K562 (cell line): Measurements from ENCODE around the gene SERAC1. TPM values are rescaled to one million over a fixed set of nuclear protein-coding genes. Genes with fewer than 3 reads are reported as not detected.

Experiments
- ATAC-seq: fragments of 200-7000 bp; cut with Tn5 transposase; 3 replicates; pipeline ENCODE4 v1.9.1; 2020; ENCODE audit warnings: moderate library complexity
- BruUV-seq: library from RNA; stranded (reverse); fragments of 400-500 nt; replicated peaks from 2 replicates; lab custom pipeline; 2021; lab: Mats Ljungman, UMichigan
- CTCF ChIA-PET: fragments of 300-600 bp; formaldehyde crosslinking; extraction: SDS; loops from one replicate; lab custom pipeline; 2021; ENCODE audit warnings: low intra/inter-chr PET ratio; lab: Yijun Ruan, JAX
- POLR2A ChIA-PET: fragments of 300-600, 350-650 bp; sonication (Branson Sonifier 250); formaldehyde crosslinking; extraction: SDS; loops from one replicate; lab custom pipeline; 2021; ENCODE audit warnings: antibody characterized with exemption, inconsistent platforms; lab: Yijun Ruan, JAX
- DNase-seq, 4 experiments: peaks; one replicate each; pipeline versions ENCODE4 v3.0.0 to v3.0.0-alpha.2; 2011 to 2018; ENCODE audit warnings: low spot score in 3 of 4, mixed read lengths in 3 of 4; ENCODE audit errors: extremely low read depth in 1 of 4
- FAIRE-seq: peaks from 2 replicates; lab custom pipeline; 2011; peaks lifted over from hg19 to GRCh38; lab: Jason Lieb, UNC
- H2AFZ ChIP-seq: 2 replicates; pipeline ENCODE4 v1.6.0; 2011; ENCODE audit warnings: low read depth, low read length, control low read depth, inconsistent platforms
- H3K27ac ChIP-seq: fragments of 200-600 bp; 3 replicates; pipeline ENCODE4 v1.8.0; 2011; ENCODE audit warnings: low read depth, mild to moderate bottlenecking, control low read depth, inconsistent platforms, low read length, moderate library complexity, mixed read lengths; ENCODE audit errors: extremely low read depth
- H3K27me3 ChIP-seq, 2 experiments: fragments of 300-600 bp in 1 of 2; 2 replicates in 1 of 2; 3 replicates in 1 of 2; pipeline versions ENCODE4 v1.6.0 to v1.8.0; 2011; ENCODE audit warnings: inconsistent platforms in 2 of 2, low read length in 2 of 2, mild to moderate bottlenecking in 1 of 2, mixed read lengths in 1 of 2, moderate library complexity in 1 of 2; ENCODE audit not compliant: control insufficient read depth in 2 of 2, insufficient read depth in 2 of 2
- H3K36me3 ChIP-seq: fragments of 300-600 bp; 3 replicates; pipeline ENCODE4 v1.8.0; 2011; ENCODE audit warnings: mild to moderate bottlenecking, low read length, inconsistent platforms; ENCODE audit not compliant: control insufficient read depth, insufficient read depth
- H3K4me1 ChIP-seq, 2 experiments: fragments of 200-600 bp in 1 of 2; replicated peaks in 1 of 2; 2 replicates in 1 of 2; 3 replicates in 1 of 2; pipeline versions ENCODE4 v1.5.1 to v1.8.0; 2011; ENCODE audit warnings: inconsistent platforms in 2 of 2, low read length in 2 of 2, mild to moderate bottlenecking in 1 of 2, mixed read lengths in 1 of 2, moderate library complexity in 1 of 2; ENCODE audit not compliant: control insufficient read depth in 2 of 2, insufficient read depth in 2 of 2
- H3K4me2 ChIP-seq: 2 replicates; pipeline ENCODE4 v1.6.1; 2011; ENCODE audit warnings: low read length, control low read depth, inconsistent platforms, mixed read lengths; ENCODE audit not compliant: insufficient read depth
- H3K4me3 ChIP-seq: fragments of 200-600 bp; sonication (generic), shearing (Covaris generic); 2 replicates; pipeline ENCODE4 v1.5.1; 2016; ENCODE audit warnings: control low read depth, inconsistent platforms
- H3K79me2 ChIP-seq: fragments of 200-600 bp; 3 replicates; pipeline ENCODE4 v1.8.0; 2011; ENCODE audit warnings: low read length, inconsistent platforms; ENCODE audit not compliant: control insufficient read depth, insufficient read depth
- H3K9ac ChIP-seq, 2 experiments: 2 replicates each; pipeline versions ENCODE4 v1.6.0 to v1.6.1; 2011; ENCODE audit warnings: low read depth in 2 of 2, low read length in 2 of 2, control low read depth in 1 of 2, inconsistent platforms in 1 of 2, mild to moderate bottlenecking in 1 of 2, mixed read lengths in 1 of 2; ENCODE audit not compliant: insufficient read depth in 1 of 2
- H3K9me1 ChIP-seq: one replicate; pipeline ENCODE4 v1.6.0; 2011; ENCODE audit warnings: inconsistent platforms, mild to moderate bottlenecking, low read length, moderate library complexity; ENCODE audit not compliant: control insufficient read depth, insufficient read depth
- H3K9me3 ChIP-seq: replicated peaks from 2 replicates; pipeline ENCODE4 v1.5.1; 2011; ENCODE audit warnings: low read depth, low read length, inconsistent platforms; ENCODE audit not compliant: control insufficient read depth, insufficient read depth
- H4K20me1 ChIP-seq: replicated peaks from 2 replicates; pipeline ENCODE4 v1.6.1; 2011; ENCODE audit warnings: low read length, inconsistent platforms, mixed read lengths; ENCODE audit not compliant: control insufficient read depth, insufficient read depth
- ADNP ChIP-seq: fragments of 200-800 bp; sonication (Bioruptor generic); IDR thresholded peaks from 2 replicates; pipeline ENCODE4 v1.6.1; 2016; ENCODE audit warnings: missing genetic modification characterization, missing compliant biosample characterization
- CREB3 ChIP-seq: fragments of 450-650 bp; conservative IDR thresholded peaks from 2 replicates; pipeline ENCODE4 v1.6.1; 2016; ENCODE audit warnings: missing genetic modification characterization, low read depth, mild to moderate bottlenecking, missing compliant biosample characterization, moderate library complexity
- DMBX1 ChIP-seq: fragments of 250-450 bp; sonication (Bioruptor Pico); IDR thresholded peaks from 2 replicates; pipeline ENCODE4 v1.8.0; 2022; ENCODE audit warnings: inconsistent platforms, mild to moderate bottlenecking, moderate library complexity, borderline replicate concordance
- ELK1 ChIP-seq: sonication (generic); formaldehyde crosslinking; IDR thresholded peaks from 2 replicates; pipeline ENCODE4 v1.8.1; 2022; ENCODE audit warnings: missing genetic modification reagents
- FOXA1 ChIP-seq: fragments of 450-650 bp; IDR thresholded peaks from 2 replicates; pipeline ENCODE4 v1.6.1; 2016; ENCODE audit warnings: mild to moderate bottlenecking, borderline replicate concordance
- HNRNPUL1 ChIP-seq: fragments of 200-400 bp; formaldehyde crosslinking; IDR thresholded peaks from 2 replicates; pipeline ENCODE4 v1.6.1; 2017; ENCODE audit warnings: low read length
- KDM1A ChIP-seq, 2 experiments: fragments of 450-650 bp; IDR thresholded peaks; 2 replicates each; pipeline ENCODE4 v1.6.1; 2016; ENCODE audit warnings: mild to moderate bottlenecking in 2 of 2
- PHTF2 ChIP-seq: fragments of 250-450 bp; sonication (Bioruptor Pico); IDR thresholded peaks from 2 replicates; pipeline ENCODE4 v1.5.0; 2021; ENCODE audit warnings: mild to moderate bottlenecking
- PRMT5 ChIP-seq: sonication (generic); formaldehyde crosslinking; IDR thresholded peaks from 2 replicates; pipeline ENCODE4 v1.5.0; 2020; ENCODE audit warnings: missing genetic modification reagents
- STAG1 ChIP-seq: sonication (generic); formaldehyde crosslinking; IDR thresholded peaks from 2 replicates; pipeline ENCODE4 v1.5.0; 2020; ENCODE audit warnings: missing genetic modification reagents, borderline replicate concordance
- USF2 ChIP-seq: sonication (generic); formaldehyde crosslinking; IDR thresholded peaks from 2 replicates; pipeline ENCODE4 v1.5.0; 2020; ENCODE audit warnings: missing genetic modification reagents
- WGBS: fragments of 100-300 bp; shearing (Covaris generic); methylation state at CpG from one replicate; pipeline ENCODE4 v1.1.6; 2016; ENCODE audit warnings: low coverage, mixed read lengths; ENCODE audit not compliant: insufficient coverage; ENCODE audit errors: missing lambda C conversion rate; 5-methylcytosine and 5-hydroxymethylcytosine counted together
- in situ Hi-C: fragments of 300-500 bp; cut with MboI; formaldehyde crosslinking; loops from 4 replicates; pipeline ENCODE4 v1.15.0; 2018; ENCODE audit warnings: inconsistent platforms, mixed read lengths
- intact Hi-C: fragments of 100-400 bp; cut with micrococcal nuclease; formaldehyde crosslinking; loops from 2 replicates; pipeline ENCODE4 v1.14.2; 2022
- polyA plus RNA-seq, 8 experiments: library from polyadenylated mRNA; depleted of rRNA in 4 of 8; stranded (reverse) in 5 of 8; unstranded in 3 of 8; fragments of >200 nt; fragmentation: Nextera tagmentation in 2 of 8; fragmentation: Illumina TruSeq in 1 of 8; extraction: Ambion mirVana in 2 of 8; extraction: Trizol in 1 of 8; gene quantifications; 2 replicates each; pipeline versions ENCODE4 v1.2.1 to v1.2.3, GENCODE V29; 2011 to 2014; ENCODE audit warnings: inconsistent platforms in 1 of 8, missing spikeins in 1 of 8
- total RNA-seq, 7 experiments: library from RNA; depleted of rRNA in 6 of 7; stranded (reverse); fragments of >200 nt in 6 of 7; fragmentation: Illumina TruSeq in 2 of 7; extraction: Trizol in 2 of 7; gene quantifications; 2 replicates each; pipeline versions ENCODE4 v1.2.1 to v1.2.3, GENCODE V29; 2011 to 2021; ENCODE audit warnings: low replicate concordance in 1 of 7

SERAC1 gene
- total and polyA plus RNA-seq, 9 of the 15 experiments (the other 6 are each of a cell fraction or from before 2014, with no cell fraction given) = 1.8 to 6.2 (median 2.8) TPM

- WGBS = 72% methylated on average over 2 of the region's 2 CpGs
- no peaks in the 10 kb centered on the region for H3K9me3 ChIP-seq
- intact Hi-C loops = no loop called here
- no peak overlapping the region for H3K4me2 ChIP-seq
- ChIA-PET POLR2A (interaction anchor here (0.7 to 0.8 kb wide), 2 partner anchors 194 to 977 kb away, joined by 3 read pairs; no protein-coding TSS in a partner anchor), CTCF (no interaction called here)
- no TSS peak for BruUV-seq
- H3K27ac ChIP-seq = no peak overlapping the region
- no peaks in the 10 kb centered on the region for H3K9me1 ChIP-seq
- DNase-seq = no peak
- in situ Hi-C loops = no loop called here
- H4K20me1 ChIP-seq = no peaks in the 10 kb centered on the region
- H3K4me1 ChIP-seq = peaks cover 0 to under 1% of the 10 kb centered on the region in 2 experiments; a peak in 1 of 5 replicates
- TF ChIP-seq HNRNPUL1 (no peak), ADNP (no peak), STAG1 (no peak), KDM1A (IDR thresholded peaks at IDR 0.05) (no peak)
- H3K4me3 ChIP-seq = no peak overlapping the region
- FAIRE-seq = no peak
- no peaks in the 10 kb centered on the region for H3K27me3 ChIP-seq
- H3K9ac ChIP-seq = no peak overlapping the region
- no peak overlapping the region for H2AFZ ChIP-seq
- no peaks in the 10 kb centered on the region for H3K79me2 ChIP-seq
- peaks cover 13% of the 10 kb centered on the region; the same call in 2 of the 3 replicates for H3K36me3 ChIP-seq
- no peak for ATAC-seq
Measured at GRCh38 chr6:158174024-158174423, 6.0 kb upstream of the SERAC1 start.

- no peak for ATAC-seq
- in situ Hi-C loops (no loop called here), intact Hi-C loops (no loop called here)
- 82% methylated on average over 4 of the region's 5 CpGs for WGBS
- Histone ChIP-seq H4K20me1 (no peaks in the 10 kb centered on the region), H3K4me3 (no peak overlapping the region), H3K36me3 (peaks cover 13% of the 10 kb centered on the region; the same call in 2 of the 3 replicates), H2AFZ (no peak overlapping the region), H3K4me2 (no peak overlapping the region), H3K9ac (no peak overlapping the region), H3K27me3 (no peaks in the 10 kb centered on the region), H3K9me3 (no peaks in the 10 kb centered on the region), H3K9me1 (no peaks in the 10 kb centered on the region), H3K27ac (no peak overlapping the region), H3K79me2 (no peaks in the 10 kb centered on the region), H3K4me1 (peaks cover 0 to 15% of the 10 kb centered on the region in 2 experiments; a peak in 2 of 5 replicates)
- ChIA-PET POLR2A (interaction anchor here (0.7 kb wide), 1 partner anchor 576 kb away, joined by 4 read pairs; no protein-coding TSS in a partner anchor), CTCF (interaction anchor here (0.7 kb wide), 1 partner anchor 187 kb away, joined by 3 read pairs; no protein-coding TSS in a partner anchor)
- no peak for FAIRE-seq
- no peak for DNase-seq
- BruUV-seq = no TSS peak
- no peak for TF ChIP-seq CREB3
- TF ChIP-seq DMBX1 (CRISPR knock-in tag) = no peak
- no peak for TF ChIP-seq USF2 (CRISPR knock-in tag)
- TF ChIP-seq PHTF2 (CRISPR knock-in tag) = no peak
- TF ChIP-seq ELK1 = no peak
- TF ChIP-seq FOXA1 = no peak
- no peak for TF ChIP-seq PRMT5 (CRISPR knock-in tag)
Measured at GRCh38 chr6:158172001-158172400, 3.9 kb upstream of the SERAC1 start.
